HG03039 (cell line): ENCODE measurements around the gene KCNQ2.

Experiments
- ATAC-seq: cut with Tn5 transposase; IDR thresholded peaks from one replicate; pipeline ENCODE4 v1.9.1; 2021; ENCODE audit warnings: mild to moderate bottlenecking, moderate library complexity; ENCODE audit not compliant: unreplicated experiment

KCNQ2 gene

GRCh38 chr20:63439866-63440265 lies 32.6 kb downstream of the KCNQ2 start:
- ATAC-seq = no peak

- ATAC-seq = no peak
Measured at GRCh38 chr20:63438121-63438520, 34.3 kb downstream of the KCNQ2 start.

- ATAC-seq = no peak
Measured at GRCh38 chr20:63435552-63435951, 36.9 kb downstream of the KCNQ2 start.

- no peak for ATAC-seq
Measured at GRCh38 chr20:63434599-63435378, 37.7 kb downstream of the KCNQ2 start.

- ATAC-seq = no peak
Measured at GRCh38 chr20:63433756-63434531, 38.5 kb downstream of the KCNQ2 start.

- no peak for ATAC-seq
Measured at GRCh38 chr20:63433351-63433750, 39.1 kb downstream of the KCNQ2 start.

GRCh38 chr20:63432577-63433325 lies 39.7 kb downstream of the KCNQ2 start:
- ATAC-seq = no peak

GRCh38 chr20:63431944-63432343 lies 40.5 kb downstream of the KCNQ2 start:
- no peak for ATAC-seq

- no peak for ATAC-seq
Measured at GRCh38 chr20:63430891-63431290, 41.6 kb downstream of the KCNQ2 start.

GRCh38 chr20:63429992-63430391 lies 42.5 kb downstream of the KCNQ2 start:
- no peak for ATAC-seq

GRCh38 chr20:63428906-63429575 lies 43.4 kb downstream of the KCNQ2 start:
- no peak for ATAC-seq

- no peak for ATAC-seq
Measured at GRCh38 chr20:63427724-63428330, 44.6 kb downstream of the KCNQ2 start.

- no peak for ATAC-seq
Measured at GRCh38 chr20:63427206-63427605, 45.2 kb downstream of the KCNQ2 start.

GRCh38 chr20:63425846-63426485 lies 46.5 kb downstream of the KCNQ2 start:
- ATAC-seq = no peak

- no peak for ATAC-seq
Measured at GRCh38 chr20:63424613-63425012, 47.8 kb downstream of the KCNQ2 start.

GRCh38 chr20:63423751-63424150 lies 48.7 kb downstream of the KCNQ2 start:
- no peak for ATAC-seq

- ATAC-seq = no peak
Measured at GRCh38 chr20:63422653-63423052, 49.8 kb downstream of the KCNQ2 start.

GRCh38 chr20:63421913-63422312 lies 50.5 kb downstream of the KCNQ2 start:
- no peak for ATAC-seq

- ATAC-seq = no peak
Measured at GRCh38 chr20:63421094-63421692, 51.3 kb downstream of the KCNQ2 start.
